A204.1 (cell line): Measurements from ENCODE around the gene COL4A6.

Source experiments
- FAIRE-seq: peaks from 2 replicates; lab custom pipeline; 2012; peaks lifted over from hg19 to GRCh38; lab: Jason Lieb, UNC

COL4A6 gene

GRCh38 chrX:108270739-108271396 lies 167.4 kb downstream of the COL4A6 start:
- FAIRE-seq = no peak

- no peak for FAIRE-seq
These were observed 167.9 kb downstream of the COL4A6 start for GRCh38 chrX:108270280-108270679.

GRCh38 chrX:108268434-108269080 lies 169.7 kb downstream of the COL4A6 start:
- no peak for FAIRE-seq

- FAIRE-seq = no peak
These were observed 170.7 kb downstream of the COL4A6 start for GRCh38 chrX:108267557-108267956.

- FAIRE-seq = no peak
These were observed 173.8 kb downstream of the COL4A6 start for GRCh38 chrX:108264376-108264775.

- no peak for FAIRE-seq
These were observed 176.5 kb downstream of the COL4A6 start for GRCh38 chrX:108261549-108262203.

GRCh38 chrX:108257556-108257955 lies 180.7 kb downstream of the COL4A6 start:
- no peak for FAIRE-seq

GRCh38 chrX:108254636-108255035 lies 183.6 kb downstream of the COL4A6 start:
- FAIRE-seq = no peak

GRCh38 chrX:108250654-108251579 lies 187.3 kb downstream of the COL4A6 start:
- no peak for FAIRE-seq

- FAIRE-seq = no peak
These were observed 191.8 kb downstream of the COL4A6 start for GRCh38 chrX:108246304-108246954.

GRCh38 chrX:108245462-108245861 lies 192.8 kb downstream of the COL4A6 start:
- FAIRE-seq = no peak

GRCh38 chrX:108235986-108236385 lies 202.2 kb downstream of the COL4A6 start:
- no peak for FAIRE-seq

- no peak for FAIRE-seq
These were observed 207.6 kb downstream of the COL4A6 start for GRCh38 chrX:108230574-108230973.

GRCh38 chrX:108224727-108225621 lies 213.2 kb downstream of the COL4A6 start:
- FAIRE-seq = no peak

- no peak for FAIRE-seq
These were observed 214.0 kb downstream of the COL4A6 start for GRCh38 chrX:108224218-108224617.

- no peak for FAIRE-seq
These were observed 214.6 kb downstream of the COL4A6 start for GRCh38 chrX:108223585-108223984.

GRCh38 chrX:108221301-108221864 lies 216.8 kb downstream of the COL4A6 start:
- FAIRE-seq = no peak

GRCh38 chrX:108219949-108220601 lies 218.1 kb downstream of the COL4A6 start:
- no peak for FAIRE-seq

- no peak for FAIRE-seq
These were observed 220.3 kb downstream of the COL4A6 start for GRCh38 chrX:108217876-108218275.
